GM18505 (cell line): Measurements from ENCODE around the gene MANBA.
A peak's percentile ranks its signal among the peaks of the same experiment; 100 is the strongest.

Source experiments
- ATAC-seq: cut with Tn5 transposase; IDR thresholded peaks from one replicate; pipeline ENCODE4 v1.9.1; 2021; ENCODE audit not compliant: unreplicated experiment
- POLR2A ChIP-seq: IDR thresholded peaks from 4 replicates; pipeline ENCODE4 v1.6.1; 2011; ENCODE audit warnings: borderline replicate concordance; ENCODE audit not compliant: insufficient read depth, insufficient read length; ENCODE audit errors: extremely low read depth

Gene MANBA

DNA sequence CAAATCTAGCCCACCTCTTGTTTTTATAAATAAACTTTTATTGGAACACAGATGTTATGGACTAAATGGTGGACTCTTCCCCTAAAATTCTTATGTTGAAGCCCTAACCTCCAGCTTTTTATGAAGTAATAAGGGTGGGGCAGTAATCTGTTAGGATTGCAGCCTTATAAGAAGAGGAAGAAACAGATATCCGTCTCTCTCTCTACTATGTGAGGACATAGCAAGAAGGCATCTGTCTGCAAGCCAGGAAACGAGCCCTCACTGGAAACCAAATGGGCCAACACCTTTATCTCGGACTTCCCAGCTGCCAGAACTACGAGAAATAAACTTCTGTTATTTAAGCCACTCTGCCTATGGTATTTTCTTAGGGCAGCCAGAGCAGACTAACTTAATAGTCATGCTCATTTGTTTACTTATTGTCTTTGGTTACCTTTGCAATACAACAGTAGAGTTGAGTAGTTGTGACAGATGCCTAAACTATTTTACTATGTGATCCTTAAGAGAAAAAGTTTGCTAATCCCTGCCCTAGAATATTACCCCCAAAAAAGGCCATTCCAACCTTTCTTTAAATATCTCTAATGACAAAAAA, 67.4 kb downstream of the MANBA start:
- TF ChIP-seq POLR2A = no peak
- ATAC-seq = no peak

DNA sequence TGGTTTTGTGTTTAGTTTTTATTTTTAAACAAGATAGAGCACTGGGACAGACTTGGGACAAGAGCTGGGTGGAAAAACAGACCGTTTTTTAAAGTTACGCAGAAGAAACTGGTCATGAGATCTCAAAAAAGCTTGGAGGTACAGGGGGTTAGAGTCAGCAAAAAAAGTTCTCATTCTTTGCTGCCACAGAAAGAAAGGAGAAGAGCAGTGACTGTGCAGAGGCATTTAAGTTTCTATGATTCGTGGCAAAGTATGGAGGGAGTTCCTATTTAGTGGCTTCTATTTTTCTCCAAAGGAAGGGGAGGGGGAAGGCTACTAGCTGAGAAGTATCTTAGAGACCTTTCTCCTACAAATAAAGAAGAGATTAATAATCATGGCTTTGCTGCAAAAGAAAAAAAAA, 68.3 kb downstream of the MANBA start:
- ATAC-seq = no peak
- no peak for TF ChIP-seq POLR2A

DNA sequence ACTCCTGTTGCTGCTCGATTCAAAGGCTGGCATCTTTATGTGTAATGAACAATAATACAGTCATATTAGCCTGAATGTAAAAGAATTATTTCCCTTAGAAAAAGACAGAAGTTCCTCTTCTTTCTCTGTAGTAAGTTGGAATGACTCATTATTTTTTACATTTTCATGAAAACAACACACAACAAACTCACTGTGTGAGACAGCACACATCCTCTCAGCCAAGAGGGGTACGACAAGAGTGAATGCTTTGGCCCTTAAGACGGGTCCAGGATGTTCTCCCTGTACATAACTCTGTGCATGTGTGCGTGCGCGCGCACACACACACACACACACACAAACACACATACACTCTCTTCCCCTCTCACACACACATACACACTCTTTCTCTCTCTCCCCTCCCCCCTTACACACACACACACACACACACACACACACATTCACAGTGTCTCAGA, 72.8 kb downstream of the MANBA start:
- TF ChIP-seq POLR2A = no peak
- peak; percentile 41 for ATAC-seq

DNA sequence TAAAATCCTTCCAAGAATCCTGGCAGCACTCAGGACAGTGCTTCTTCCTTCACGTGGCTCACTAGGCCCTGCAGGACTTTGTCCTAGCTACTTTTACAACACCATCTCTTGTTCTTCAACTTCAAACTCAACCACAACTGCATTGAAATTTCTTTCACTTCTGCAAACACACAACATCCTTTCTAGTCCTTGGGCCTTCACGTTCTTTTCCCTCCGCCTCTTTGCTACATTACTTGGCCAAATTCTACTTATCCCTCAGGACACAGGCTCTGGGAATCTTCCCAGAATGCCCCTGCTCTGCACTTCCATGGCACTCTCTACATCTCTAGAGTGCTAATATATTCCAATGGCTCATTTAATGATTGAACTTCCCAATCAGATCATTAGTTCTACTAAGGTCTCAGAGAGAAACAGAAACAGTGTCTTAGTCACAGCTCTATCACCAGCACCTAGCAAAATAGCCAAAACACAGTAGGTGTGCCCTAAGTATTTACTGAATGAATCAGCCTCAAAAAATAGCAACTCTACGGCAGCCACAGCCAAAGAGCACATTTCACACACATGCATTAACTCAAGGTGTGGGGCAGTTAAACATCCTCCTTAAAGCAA, 73.3 kb downstream of the MANBA start:
- peak; percentile 94 for ATAC-seq
- TF ChIP-seq POLR2A = peak; percentile 8

DNA sequence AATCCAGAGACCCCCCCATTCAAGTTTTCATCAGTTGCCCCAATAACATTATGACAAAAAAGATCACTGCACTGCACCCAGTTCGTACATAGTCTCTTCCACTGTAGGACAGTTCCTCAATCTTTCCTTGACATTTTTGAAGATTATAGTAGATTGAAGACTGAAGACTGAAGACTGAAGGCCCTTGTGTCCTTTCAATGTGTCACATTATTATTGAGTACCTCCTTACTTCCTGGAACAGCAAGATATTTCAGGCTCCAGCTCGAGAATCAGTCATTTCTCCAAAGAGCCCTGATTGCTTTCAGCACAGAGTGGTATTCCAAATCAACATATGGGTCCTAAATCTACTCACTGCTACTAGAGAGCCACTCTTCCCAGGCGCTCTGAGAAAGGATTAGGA, 75.0 kb downstream of the MANBA start:
- TF ChIP-seq POLR2A = no peak

DNA sequence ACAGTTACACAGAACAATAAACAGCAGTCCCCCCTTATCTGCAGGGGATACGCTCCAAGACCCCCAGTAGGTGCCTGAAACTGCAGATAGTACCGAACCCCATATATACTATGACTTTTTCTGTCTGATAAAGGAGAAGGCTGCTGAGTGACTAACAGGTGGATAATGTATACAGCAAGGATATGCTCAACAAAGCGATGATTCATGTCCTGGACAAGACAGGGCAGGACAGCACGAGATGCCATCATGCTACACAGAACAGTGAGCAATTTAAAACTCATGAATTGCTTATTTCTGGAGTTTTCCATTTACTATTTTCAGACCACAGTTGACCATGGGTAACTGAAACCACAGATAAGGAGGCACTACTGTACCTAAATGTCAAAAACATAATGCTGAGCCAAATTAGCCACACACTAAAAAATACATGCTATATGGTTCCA, 76.1 kb downstream of the MANBA start:
- ATAC-seq = no peak
- no peak for TF ChIP-seq POLR2A

More for the DNA sequence above, 75.0 kb downstream of the MANBA start:
- ATAC-seq = no peak

DNA sequence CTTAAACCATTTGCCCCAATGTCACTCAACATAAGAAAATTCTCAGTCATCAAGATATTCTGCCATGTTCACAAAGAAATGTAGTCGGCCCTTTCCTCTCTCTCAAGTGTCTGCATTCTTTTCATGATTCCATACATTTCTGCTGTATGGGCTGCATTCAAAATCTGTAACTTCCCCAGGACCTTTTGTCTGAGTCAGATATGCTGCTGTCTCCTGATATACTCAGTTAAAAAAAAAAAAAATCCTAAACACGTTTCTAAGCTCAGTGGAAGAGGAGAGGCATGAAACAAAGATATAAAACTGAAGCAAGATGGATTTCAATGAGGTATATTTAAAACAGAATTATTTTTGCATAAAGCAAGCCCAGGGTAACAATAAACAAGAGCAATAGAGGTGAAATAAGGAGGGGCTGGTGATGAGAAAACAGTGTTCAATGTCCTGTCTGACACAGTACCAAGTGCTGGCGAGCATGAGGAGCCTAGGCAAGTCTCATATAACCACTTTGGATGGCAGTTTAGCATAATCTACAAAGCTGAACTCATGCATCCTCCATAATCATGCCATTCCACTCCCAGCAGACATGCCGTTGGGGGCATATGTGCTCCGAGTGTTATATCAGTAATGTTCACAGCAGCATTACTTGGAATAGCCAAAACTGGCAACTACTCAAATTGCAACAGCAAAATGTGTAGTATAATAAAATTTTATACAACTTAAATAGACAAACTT, 76.7 kb downstream of the MANBA start:
- ATAC-seq = no peak
- no peak for TF ChIP-seq POLR2A

DNA sequence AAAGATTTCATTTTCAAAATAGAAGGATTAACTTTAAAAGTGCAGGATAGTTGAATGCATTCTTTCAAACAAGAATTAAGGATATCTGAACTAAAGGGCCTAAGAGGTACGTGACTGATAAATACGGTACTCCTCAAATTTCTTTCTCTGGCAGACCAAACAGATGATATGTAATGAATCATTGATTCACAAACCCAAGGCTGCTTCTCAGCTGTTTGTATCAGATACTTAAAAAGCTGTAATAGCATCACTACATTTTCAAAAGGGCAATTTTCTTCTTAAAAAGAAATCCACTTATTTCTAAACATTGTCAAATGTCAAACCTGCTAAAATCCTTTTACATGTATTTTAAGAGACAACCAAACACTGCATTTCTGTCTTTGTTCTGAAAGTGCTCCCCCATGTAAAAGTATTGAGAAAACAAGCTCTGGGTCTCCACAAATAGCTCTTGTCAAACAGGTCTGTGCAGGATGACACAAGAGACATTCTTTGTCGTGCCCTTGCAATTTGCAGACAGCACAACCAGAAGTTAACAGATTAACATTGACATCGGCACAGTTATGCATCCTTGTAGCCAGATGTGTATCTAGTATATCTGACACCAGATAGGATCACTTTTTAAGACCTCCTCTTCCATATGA, 82.0 kb downstream of the MANBA start:
- no peak for TF ChIP-seq POLR2A
- ATAC-seq = no peak

DNA sequence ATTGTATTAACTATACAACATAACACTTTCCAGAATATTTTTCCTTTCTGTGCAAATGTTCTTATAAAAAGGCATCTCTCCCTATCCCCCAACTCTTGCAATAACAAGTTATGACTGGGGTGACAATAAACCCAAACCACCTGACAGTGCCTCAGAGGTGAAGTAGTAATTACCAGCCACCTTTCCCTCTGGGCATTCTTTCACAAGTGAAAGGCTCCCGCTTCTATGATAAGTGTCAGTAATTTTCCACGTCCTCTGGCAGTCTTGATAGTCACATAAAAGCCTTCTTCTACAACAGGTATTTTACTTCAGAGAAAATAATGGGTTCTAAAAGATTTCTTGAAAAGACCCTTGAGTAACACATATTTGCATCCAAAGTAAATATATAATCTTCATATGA, 82.7 kb downstream of the MANBA start:
- no peak for TF ChIP-seq POLR2A
- ATAC-seq = no peak

DNA sequence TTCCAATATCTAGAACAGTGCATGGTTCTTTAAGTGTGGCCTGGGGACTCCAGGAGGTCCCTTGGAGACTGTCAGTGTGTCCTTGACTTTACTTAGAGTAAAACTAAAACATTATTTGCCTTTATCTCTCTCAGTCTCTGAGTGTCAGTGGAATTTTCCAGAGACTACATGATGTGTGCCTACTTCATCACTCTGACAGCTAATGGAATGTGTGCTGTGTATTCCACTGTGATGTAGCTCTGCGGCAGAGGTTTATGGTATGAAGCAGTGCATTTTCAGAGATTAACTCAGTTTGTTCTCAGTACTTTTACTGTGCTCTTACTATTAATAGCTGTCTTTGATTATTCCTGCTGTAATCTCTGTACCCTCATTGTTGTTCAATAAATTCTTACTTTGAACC, 85.6 kb downstream of the MANBA start:
- no peak for TF ChIP-seq POLR2A
- ATAC-seq = no peak

DNA sequence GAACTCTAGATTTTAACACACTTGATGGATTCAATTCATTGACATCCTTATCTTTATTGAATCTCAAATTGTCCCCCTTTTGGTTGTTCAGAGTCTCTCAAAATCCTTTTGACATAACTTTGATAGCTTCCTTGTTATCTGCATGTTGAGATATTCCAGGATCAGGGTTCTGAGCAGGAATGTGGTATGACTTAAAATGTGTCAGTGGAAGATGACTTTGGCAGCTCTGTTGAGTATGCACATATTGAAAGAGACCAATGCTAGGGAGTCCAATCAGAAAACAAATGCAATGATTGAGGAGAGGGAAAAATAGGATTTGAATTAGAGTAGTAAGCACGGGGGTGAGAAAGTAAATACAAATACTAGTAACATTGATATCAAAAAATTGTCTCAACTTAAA, 93.8 kb downstream of the MANBA start:
- ATAC-seq = no peak
- TF ChIP-seq POLR2A = no peak

DNA sequence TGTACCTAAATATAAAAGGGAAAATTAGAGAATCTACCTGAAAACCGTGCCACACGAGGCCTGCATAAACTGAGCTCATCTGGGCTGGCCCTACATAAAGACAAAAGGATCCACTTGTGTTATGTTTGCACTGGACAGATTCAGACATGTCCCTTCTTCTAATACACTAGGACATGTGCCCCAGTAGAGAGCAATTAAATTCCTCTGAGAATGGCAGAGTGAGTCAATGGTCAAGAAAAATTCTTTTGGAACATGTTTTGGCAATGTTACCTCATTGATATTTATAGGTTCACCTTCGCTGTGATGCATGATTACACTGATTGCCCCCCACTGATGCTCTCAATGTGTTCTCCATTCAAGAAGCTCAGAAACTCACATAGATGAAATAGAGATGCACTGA, 95.2 kb downstream of the MANBA start:
- ATAC-seq = no peak
- TF ChIP-seq POLR2A = no peak

DNA sequence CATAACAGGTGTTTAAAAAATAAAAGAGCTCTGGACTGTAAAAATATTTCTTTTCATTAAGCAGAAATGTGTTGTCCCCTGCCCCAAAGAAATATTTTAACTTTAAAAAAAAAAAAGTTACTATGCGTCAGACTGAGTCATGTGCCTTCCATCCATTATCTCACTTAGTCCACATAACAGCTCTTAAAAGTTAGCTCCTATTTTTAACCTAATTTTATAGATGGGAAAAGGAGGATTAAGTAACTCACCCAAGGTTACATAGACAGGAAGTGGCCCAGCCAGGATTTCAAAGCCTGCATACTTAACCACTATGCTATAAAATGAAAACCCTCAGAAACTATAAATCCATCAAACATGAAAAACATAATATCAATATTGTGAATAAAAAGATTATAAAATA, 97.7 kb downstream of the MANBA start:
- ATAC-seq = no peak
- TF ChIP-seq POLR2A = no peak
